Measurements from ENCODE around the gene KCNQ1.

Gene KCNQ1

GRCh38 chr11:2782769-2783168 is 338.0 kb downstream of the KCNQ1 start:
- no peak overlapping the region for H3K4me3 ChIP-seq (ENCODE audit: insufficient read depth in 1 of 2, low read depth in 1 of 2, low read length in 2 of 2)

GRCh38 chr11:2783536-2784082 is 338.8 kb downstream of the KCNQ1 start:
- Histone ChIP-seq H3K4me3 (ENCODE audit: insufficient read depth in 1 of 2, low read depth in 1 of 2, low read length in 2 of 2) (no peak overlapping the region), H3K27ac (ENCODE audit: low read length, poor library complexity, severe bottlenecking) (no peak overlapping the region), H3K23ac (ENCODE audit: low read length in 2 of 2) (no peak overlapping the region), H2BK120ac (ENCODE audit: low read depth, low read length) (no peak overlapping the region), H3K18ac (ENCODE audit: low read depth in 1 of 2, low read length in 2 of 2) (no peak overlapping the region), H3K4me1 (ENCODE audit: control insufficient read depth, insufficient read depth, low read depth, low read length) (peaks cover 13% of the 10 kb centered on the region), H2AK5ac (ENCODE audit: low read length, severe bottlenecking) (no peak overlapping the region), H2BK15ac (ENCODE audit: low read depth, poor library complexity, severe bottlenecking) (no peak overlapping the region), H3K14ac (ENCODE audit: low read length in 2 of 2) (no peak overlapping the region), H3K9me3 (ENCODE audit: control insufficient read depth, low read length) (no peaks in the 10 kb centered on the region), H3K27me3 (ENCODE audit: control insufficient read depth in 1 of 2, insufficient read depth in 1 of 2, low read length in 2 of 2) (peaks cover 1 to 10% of the 10 kb centered on the region in 2 experiments), H4K91ac (ENCODE audit: low read length) (no peak overlapping the region), H3K79me1 (replicated peaks; ENCODE audit: low read length, poor library complexity, severe bottlenecking) (no peaks in the 10 kb centered on the region), H2BK12ac (ENCODE audit: low read length in 2 of 2) (no peak overlapping the region), H3K4me2 (ENCODE audit: low read length, poor library complexity, severe bottlenecking) (no peak overlapping the region), H3K36me3 (ENCODE audit: control insufficient read depth in 1 of 2, insufficient read depth in 2 of 2, low read depth in 1 of 2, low read length in 2 of 2) (no peaks in the 10 kb centered on the region), H2BK5ac (ENCODE audit: low read depth, low read length, poor library complexity, severe bottlenecking) (no peak overlapping the region), H3K4ac (ENCODE audit: low read depth in 1 of 2, low read length in 2 of 2) (no peak overlapping the region), H3K9ac (ENCODE audit: low read length) (no peak overlapping the region), H2AFZ (ENCODE audit: low read depth, low read length) (no peak overlapping the region), H4K8ac (ENCODE audit: low read length) (no peak overlapping the region)
- peak; percentile 64 for DNase-seq

More at GRCh38 chr11:2782769-2783168, 338.0 kb downstream of the KCNQ1 start:
- H3K23ac ChIP-seq (ENCODE audit: low read length in 2 of 2) = no peak overlapping the region
- peaks cover 17% of the 10 kb centered on the region for H3K4me1 ChIP-seq (ENCODE audit: control insufficient read depth, insufficient read depth, low read depth, low read length)
- H3K4me2 ChIP-seq (ENCODE audit: low read length, poor library complexity, severe bottlenecking) = no peak overlapping the region
- H2AK5ac ChIP-seq (ENCODE audit: low read length, severe bottlenecking) = no peak overlapping the region
- H4K8ac ChIP-seq (ENCODE audit: low read length) = no peak overlapping the region
- H3K9ac ChIP-seq (ENCODE audit: low read length) = no peak overlapping the region
- no peaks in the 10 kb centered on the region for H3K36me3 ChIP-seq (ENCODE audit: control insufficient read depth in 1 of 2, insufficient read depth in 2 of 2, low read depth in 1 of 2, low read length in 2 of 2)
- no peaks in the 10 kb centered on the region for H3K79me1 ChIP-seq (replicated peaks; ENCODE audit: low read length, poor library complexity, severe bottlenecking)
- H3K27me3 ChIP-seq (ENCODE audit: control insufficient read depth in 1 of 2, insufficient read depth in 1 of 2, low read length in 2 of 2) = peaks cover 0 to 5% of the 10 kb centered on the region in 2 experiments
- no CpG with 5 or more reads among the region's 2 CpGs for WGBS
- H4K91ac ChIP-seq (ENCODE audit: low read length) = no peak overlapping the region
- no peak for DNase-seq
- H3K27ac ChIP-seq (ENCODE audit: low read length, poor library complexity, severe bottlenecking) = no peak overlapping the region
- no peak overlapping the region for H2BK15ac ChIP-seq (ENCODE audit: low read depth, poor library complexity, severe bottlenecking)
- no peak overlapping the region for H2BK5ac ChIP-seq (ENCODE audit: low read depth, low read length, poor library complexity, severe bottlenecking)
- H3K9me3 ChIP-seq (ENCODE audit: control insufficient read depth, low read length) = no peaks in the 10 kb centered on the region
- H2AFZ ChIP-seq (ENCODE audit: low read depth, low read length) = no peak overlapping the region
- no peak overlapping the region for H3K18ac ChIP-seq (ENCODE audit: low read depth in 1 of 2, low read length in 2 of 2)
- H3K4ac ChIP-seq (ENCODE audit: low read depth in 1 of 2, low read length in 2 of 2) = no peak overlapping the region
- no peak overlapping the region for H3K14ac ChIP-seq (ENCODE audit: low read length in 2 of 2)
- H2BK12ac ChIP-seq (ENCODE audit: low read length in 2 of 2) = no peak overlapping the region
- H2BK120ac ChIP-seq (ENCODE audit: low read depth, low read length) = no peak overlapping the region

- Histone ChIP-seq H3K36me3 (ENCODE audit: control insufficient read depth in 1 of 2, insufficient read depth in 2 of 2, low read depth in 1 of 2, low read length in 2 of 2) (peaks cover 0 to 2% of the 10 kb centered on the region in 2 experiments), H2BK12ac (ENCODE audit: low read length in 2 of 2) (no peak overlapping the region), H3K27ac (ENCODE audit: low read length, poor library complexity, severe bottlenecking) (no peak overlapping the region), H3K9ac (ENCODE audit: low read length) (no peak overlapping the region), H2AFZ (ENCODE audit: low read depth, low read length) (no peak overlapping the region), H3K18ac (ENCODE audit: low read depth in 1 of 2, low read length in 2 of 2) (no peak overlapping the region), H2AK5ac (ENCODE audit: low read length, severe bottlenecking) (no peak overlapping the region), H2BK5ac (ENCODE audit: low read depth, low read length, poor library complexity, severe bottlenecking) (no peak overlapping the region), H3K4me1 (ENCODE audit: control insufficient read depth, insufficient read depth, low read depth, low read length) (peaks cover 7% of the 10 kb centered on the region), H3K4me3 (ENCODE audit: insufficient read depth in 1 of 2, low read depth in 1 of 2, low read length in 2 of 2) (no peak overlapping the region), H3K79me1 (replicated peaks; ENCODE audit: low read length, poor library complexity, severe bottlenecking) (no peaks in the 10 kb centered on the region), H3K4ac (ENCODE audit: low read depth in 1 of 2, low read length in 2 of 2) (no peak overlapping the region), H3K14ac (ENCODE audit: low read length in 2 of 2) (no peak overlapping the region), H2BK120ac (ENCODE audit: low read depth, low read length) (no peak overlapping the region), H4K91ac (ENCODE audit: low read length) (no peak overlapping the region), H4K8ac (ENCODE audit: low read length) (no peak overlapping the region), H3K4me2 (ENCODE audit: low read length, poor library complexity, severe bottlenecking) (no peak overlapping the region), H3K27me3 (ENCODE audit: control insufficient read depth in 1 of 2, insufficient read depth in 1 of 2, low read length in 2 of 2) (peaks cover 26 to 46% of the 10 kb centered on the region in 2 experiments), H3K23ac (ENCODE audit: low read length in 2 of 2) (no peak overlapping the region), H2BK15ac (ENCODE audit: low read depth, poor library complexity, severe bottlenecking) (no peak overlapping the region), H3K9me3 (ENCODE audit: control insufficient read depth, low read length) (no peaks in the 10 kb centered on the region)
- WGBS = 71% methylated on average over 2 of the region's 10 CpGs
- no peak for DNase-seq
Observed at GRCh38 chr11:2787816-2788167, 343.0 kb downstream of the KCNQ1 start.

GRCh38 chr11:2788168-2789071 is 343.6 kb downstream of the KCNQ1 start:
- Histone ChIP-seq H2BK12ac (ENCODE audit: low read length in 2 of 2) (no peak overlapping the region), H3K4me1 (ENCODE audit: control insufficient read depth, insufficient read depth, low read depth, low read length) (peaks cover 7% of the 10 kb centered on the region), H3K79me1 (replicated peaks; ENCODE audit: low read length, poor library complexity, severe bottlenecking) (no peaks in the 10 kb centered on the region), H3K9me3 (ENCODE audit: control insufficient read depth, low read length) (no peaks in the 10 kb centered on the region), H2BK15ac (ENCODE audit: low read depth, poor library complexity, severe bottlenecking) (no peak overlapping the region), H3K27ac (ENCODE audit: low read length, poor library complexity, severe bottlenecking) (no peak overlapping the region), H3K27me3 (ENCODE audit: control insufficient read depth in 1 of 2, insufficient read depth in 1 of 2, low read length in 2 of 2) (peaks cover 26 to 52% of the 10 kb centered on the region in 2 experiments), H3K14ac (ENCODE audit: low read length in 2 of 2) (no peak overlapping the region), H4K91ac (ENCODE audit: low read length) (no peak overlapping the region), H3K18ac (ENCODE audit: low read depth in 1 of 2, low read length in 2 of 2) (no peak overlapping the region), H3K4me3 (ENCODE audit: insufficient read depth in 1 of 2, low read depth in 1 of 2, low read length in 2 of 2) (no peak overlapping the region), H3K4ac (ENCODE audit: low read depth in 1 of 2, low read length in 2 of 2) (no peak overlapping the region), H3K36me3 (ENCODE audit: control insufficient read depth in 1 of 2, insufficient read depth in 2 of 2, low read depth in 1 of 2, low read length in 2 of 2) (peaks cover 0 to 2% of the 10 kb centered on the region in 2 experiments), H3K23ac (ENCODE audit: low read length in 2 of 2) (no peak overlapping the region), H2AK5ac (ENCODE audit: low read length, severe bottlenecking) (no peak overlapping the region), H2AFZ (ENCODE audit: low read depth, low read length) (no peak overlapping the region), H4K8ac (ENCODE audit: low read length) (no peak overlapping the region), H3K4me2 (ENCODE audit: low read length, poor library complexity, severe bottlenecking) (no peak overlapping the region), H3K9ac (ENCODE audit: low read length) (no peak overlapping the region), H2BK120ac (ENCODE audit: low read depth, low read length) (no peak overlapping the region), H2BK5ac (ENCODE audit: low read depth, low read length, poor library complexity, severe bottlenecking) (no peak overlapping the region)
- DNase-seq = no peak
- 51% methylated on average over 21 of the region's 22 CpGs for WGBS

All from mesenchymal stem cell (in vitro differentiated cells and primary cell).